Calu3 (cell line): Measurements from ENCODE around the gene STIMATE. TPM values are rescaled to one million over a fixed set of nuclear protein-coding genes. Genes with fewer than 3 reads are reported as not detected.

Experiments
- BruUV-seq: library from RNA; stranded (reverse); fragments of 400-500 nt; replicated peaks from 2 replicates; lab custom pipeline; 2021; lab: Mats Ljungman, UMichigan
- CTCF ChIA-PET: fragments of 300-600 bp; sonication (Branson Sonifier 250); formaldehyde crosslinking; loops from one replicate; lab custom pipeline; 2022; ENCODE audit warnings: antibody characterized with exemption; lab: Charles Lee
- DNase-seq: peaks from one replicate; pipeline ENCODE4 v3.0.0; 2022
- H3K27ac Mint-ChIP-seq: one replicate; pipeline ENCODE4 v1.8.0; 2022; ENCODE audit warnings: mixed read lengths; ENCODE audit not compliant: unreplicated experiment
- H3K27me3 Mint-ChIP-seq: one replicate; pipeline ENCODE4 v1.8.0; 2022; ENCODE audit warnings: mixed read lengths; ENCODE audit not compliant: unreplicated experiment
- H3K36me3 Mint-ChIP-seq: one replicate; pipeline ENCODE4 v1.8.0; 2022; ENCODE audit warnings: mild to moderate bottlenecking, moderate library complexity, mixed read lengths; ENCODE audit not compliant: insufficient read depth, unreplicated experiment
- H3K4me1 Mint-ChIP-seq: one replicate; pipeline ENCODE4 v1.8.0; 2022; ENCODE audit warnings: mild to moderate bottlenecking, low read depth, mixed read lengths; ENCODE audit not compliant: unreplicated experiment
- H3K4me3 Mint-ChIP-seq: one replicate; pipeline ENCODE4 v1.8.0; 2022; ENCODE audit warnings: mild to moderate bottlenecking, low read depth, moderate library complexity, mixed read lengths; ENCODE audit not compliant: unreplicated experiment
- H3K9me3 Mint-ChIP-seq: one replicate; pipeline ENCODE4 v1.8.0; 2022; ENCODE audit warnings: low read depth, mixed read lengths; ENCODE audit not compliant: unreplicated experiment
- CTCF ChIP-seq: fragments of 200-600 bp; IDR thresholded peaks from one replicate; pipeline ENCODE4 v1.8.0; 2022; ENCODE audit warnings: antibody characterized with exemption; ENCODE audit not compliant: unreplicated experiment
- intact Hi-C: fragments of 100-400 bp; cut with micrococcal nuclease; formaldehyde crosslinking; loops from one replicate; pipeline ENCODE4 v1.10.0; 2022; ENCODE audit not compliant: unreplicated experiment
- total RNA-seq: library from RNA; stranded (reverse); gene quantifications from 2 replicates; pipeline ENCODE4 v1.2.3, GENCODE V29; 2022

The STIMATE gene
- total RNA-seq, 1 experiment from 2014 or later: 11.7 TPM

- TF ChIP-seq CTCF: no peak
Observed at GRCh38 chr3:52931889-52932288, 34.5 kb upstream of the STIMATE start.

GRCh38 chr3:52931328-52931727 is 34.0 kb upstream of the STIMATE start:
- Mint-ChIP-seq H3K4me3 (no peak overlapping the region), H3K4me1 (no peaks in the 10 kb centered on the region), H3K9me3 (no peaks in the 10 kb centered on the region), H3K27ac (no peak overlapping the region), H3K36me3 (peaks cover 17% of the 10 kb centered on the region), H3K27me3 (no peaks in the 10 kb centered on the region)
- CTCF ChIA-PET: no interaction called here
- BruUV-seq: no TSS peak
- intact Hi-C loops: loop anchor here (10.0 kb wide), 1 partner anchor 143 kb away; no protein-coding TSS in a partner anchor
- DNase-seq: no peak
- no peak for TF ChIP-seq CTCF

More at GRCh38 chr3:52931889-52932288, 34.5 kb upstream of the STIMATE start:
- CTCF ChIA-PET: interaction anchor here (0.7 kb wide), 1 partner anchor 139 kb away, joined by 3 read pairs; no protein-coding TSS in a partner anchor
- BruUV-seq: no TSS peak
- Mint-ChIP-seq H3K27me3 (no peaks in the 10 kb centered on the region), H3K27ac (no peak overlapping the region), H3K36me3 (peaks cover 17% of the 10 kb centered on the region), H3K9me3 (no peaks in the 10 kb centered on the region), H3K4me3 (no peak overlapping the region), H3K4me1 (no peaks in the 10 kb centered on the region)
- intact Hi-C loops: loop anchor here (10.0 kb wide), 1 partner anchor 143 kb away; no protein-coding TSS in a partner anchor
- DNase-seq: no peak

GRCh38 chr3:52930748-52931147 is 33.4 kb upstream of the STIMATE start:
- CTCF ChIA-PET: no interaction called here
- H3K4me3 Mint-ChIP-seq: no peak overlapping the region
- intact Hi-C loops: loop anchor here (10.0 kb wide), 1 partner anchor 144 kb away; no protein-coding TSS in a partner anchor
- H3K27ac Mint-ChIP-seq: no peak overlapping the region
- H3K27me3 Mint-ChIP-seq: no peaks in the 10 kb centered on the region
- peaks cover 17% of the 10 kb centered on the region for H3K36me3 Mint-ChIP-seq
- H3K4me1 Mint-ChIP-seq: no peaks in the 10 kb centered on the region
- BruUV-seq: no TSS peak
- TF ChIP-seq CTCF: no peak
- no peaks in the 10 kb centered on the region for H3K9me3 Mint-ChIP-seq
- DNase-seq: no peak

- intact Hi-C loops: no loop called here
- CTCF ChIA-PET: no interaction called here
- BruUV-seq: no TSS peak
- Mint-ChIP-seq H3K27ac (no peak overlapping the region), H3K9me3 (no peaks in the 10 kb centered on the region), H3K36me3 (peaks cover 33% of the 10 kb centered on the region), H3K27me3 (no peaks in the 10 kb centered on the region), H3K4me1 (no peaks in the 10 kb centered on the region), H3K4me3 (no peak overlapping the region)
- DNase-seq: no peak
- TF ChIP-seq CTCF: no peak
Observed at GRCh38 chr3:52926554-52926953, 29.2 kb upstream of the STIMATE start.
